ENCODE measurements around the gene IL22RA1. TPM values are rescaled to one million over a fixed set of nuclear protein-coding genes. Genes with fewer than 3 reads are reported as not detected.

IL22RA1 gene
- total and polyA plus RNA-seq, 9 of the 15 experiments (the other 6 are each of a cell fraction or from before 2014, with no cell fraction given) = not detected

- TF ChIP-seq ZNF398 (CRISPR knock-in tag; IDR thresholded peaks at IDR 0.05) (no peak), RBM25 (IDR thresholded peaks at IDR 0.05; ENCODE audit: low read depth, low read length, severe bottlenecking) (no peak), E2F8 (IDR thresholded peaks at IDR 0.05; ENCODE audit: low read depth, partially characterized antibody) (no peak)
Measured at GRCh38 chr1:24105368-24106160, 37.4 kb downstream of the IL22RA1 start (continued).

- peaks cover 26 to 65% of the 10 kb centered on the region in 2 experiments; a peak in 4 of 5 replicates for H3K27me3 ChIP-seq (ENCODE audit: control insufficient read depth in 2 of 2, insufficient read depth in 2 of 2, low read length in 2 of 2)
- DNase-seq (ENCODE audit: extremely low read depth in 1 of 4, low spot score in 3 of 4) (no peak), ATAC-seq (no peak), FAIRE-seq (no peak)
- POLR2A ChIA-PET = interaction anchor here (1.0 kb wide), 1 partner anchor 145 kb away, joined by 5 read pairs; the partner anchor contains the start of gene PNRC2
- in situ Hi-C loops (cut with MboI) = no loop called here
- no peak overlapping the region for H2AFZ ChIP-seq (ENCODE audit: low read depth, low read length)
- H3K9ac ChIP-seq (ENCODE audit: insufficient read depth in 1 of 2, low read depth in 2 of 2, low read length in 2 of 2) = peak overlapping the region in 1 of 2 experiments; percentile 18; a peak in 1 of 4 replicates
- H3K9me3 ChIP-seq (replicated peaks; ENCODE audit: control insufficient read depth, insufficient read depth, low read depth, low read length) = no peaks in the 10 kb centered on the region
- no peaks in the 10 kb centered on the region for H3K79me2 ChIP-seq (ENCODE audit: control insufficient read depth, insufficient read depth, low read length)
- no peak overlapping the region for H3K4me3 ChIP-seq
- peaks cover 3% of the 10 kb centered on the region; the same call in 1 of the 2 replicates for H4K20me1 ChIP-seq (replicated peaks; ENCODE audit: control insufficient read depth, insufficient read depth, low read length)
- H3K4me2 ChIP-seq (ENCODE audit: insufficient read depth, low read length) = no peak overlapping the region
- BruUV-seq (replicated peaks) = no TSS peak
- H3K36me3 ChIP-seq (ENCODE audit: control insufficient read depth, insufficient read depth, low read length) = no peaks in the 10 kb centered on the region
- intact Hi-C loops (cut with micrococcal nuclease) = no loop called here
- no peak overlapping the region for H3K27ac ChIP-seq (ENCODE audit: extremely low read depth, low read depth, low read length)
- CTCF ChIA-PET (ENCODE audit: low intra/inter-chr PET ratio) = no interaction called here
- 32% methylated on average over 7 of the region's 7 CpGs for WGBS (ENCODE audit: insufficient coverage, low coverage, missing lambda C conversion rate)
- H3K9me1 ChIP-seq (ENCODE audit: control insufficient read depth, insufficient read depth, low read length) = no peaks in the 10 kb centered on the region
- H3K4me1 ChIP-seq (replicated peaks in 1 of 2; ENCODE audit: control insufficient read depth in 2 of 2, insufficient read depth in 2 of 2, low read length in 2 of 2) = peaks cover 2 to 32% of the 10 kb centered on the region in 2 experiments; a peak in 3 of 5 replicates
- TF ChIP-seq ZFP30 (CRISPR knock-in tag; IDR thresholded peaks at IDR 0.05; ENCODE audit: borderline replicate concordance) (no peak), NFIC (IDR thresholded peaks at IDR 0.05) (no peak), ZC3H11A (IDR thresholded peaks at IDR 0.05; ENCODE audit: low read depth, low read length) (no peak), MTF1 (CRISPR knock-in tag; IDR thresholded peaks at IDR 0.05; ENCODE audit: borderline replicate concordance) (no peak), NFIX (CRISPR knock-in tag; IDR thresholded peaks at IDR 0.05; ENCODE audit: low read depth) (no peak), ZBTB1 (CRISPR knock-in tag; IDR thresholded peaks at IDR 0.05; ENCODE audit: borderline replicate concordance, low read depth) (no peak), SAFB (IDR thresholded peaks at IDR 0.05; ENCODE audit: borderline replicate concordance, low read depth, low read length) (no peak), HOMEZ (CRISPR knock-in tag; IDR thresholded peaks at IDR 0.05) (no peak), CHD1 (IDR thresholded peaks at IDR 0.05; ENCODE audit: low read length) (no peak), KDM2B (CRISPR knock-in tag; IDR thresholded peaks at IDR 0.05) (no peak)
Measured at GRCh38 chr1:24104854-24105253, 38.1 kb downstream of the IL22RA1 start.

Data from K562 (cell line).